HG02981 (cell line): ENCODE measurements around the gene GRM4.

Experiments used
- ATAC-seq: cut with Tn5 transposase; IDR thresholded peaks from one replicate; pipeline ENCODE4 v1.9.1; 2021; ENCODE audit warnings: mild to moderate bottlenecking, moderate library complexity; ENCODE audit not compliant: unreplicated experiment

GRM4 gene

DNA sequence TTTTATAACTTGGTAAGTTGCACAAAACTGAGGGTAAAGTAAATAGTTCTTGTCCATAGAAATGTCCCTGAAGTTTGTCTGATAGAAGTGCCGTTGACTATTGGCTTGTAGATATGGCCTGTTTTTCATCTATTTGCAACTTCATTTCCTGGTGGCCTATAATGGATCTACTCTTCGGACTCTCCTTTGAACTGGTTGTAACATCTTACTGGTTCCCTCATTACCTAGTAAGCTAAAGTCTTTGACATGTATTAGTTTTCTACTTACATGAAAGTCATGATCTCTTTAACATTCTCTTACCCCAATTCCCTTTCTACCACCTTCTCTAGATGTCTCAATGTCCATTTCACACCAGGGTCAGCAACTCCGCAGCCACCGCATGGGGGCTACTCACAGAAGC lies 146.3 kb downstream of the GRM4 start:
- no peak for ATAC-seq

GRCh38 chr6:33998660-33999059 lies 147.2 kb downstream of the GRM4 start:
- no peak for ATAC-seq

GRCh38 chr6:33997265-33997664 lies 148.6 kb downstream of the GRM4 start:
- no peak for ATAC-seq

GRCh38 chr6:33996120-33996475 lies 149.8 kb downstream of the GRM4 start:
- no peak for ATAC-seq

DNA sequence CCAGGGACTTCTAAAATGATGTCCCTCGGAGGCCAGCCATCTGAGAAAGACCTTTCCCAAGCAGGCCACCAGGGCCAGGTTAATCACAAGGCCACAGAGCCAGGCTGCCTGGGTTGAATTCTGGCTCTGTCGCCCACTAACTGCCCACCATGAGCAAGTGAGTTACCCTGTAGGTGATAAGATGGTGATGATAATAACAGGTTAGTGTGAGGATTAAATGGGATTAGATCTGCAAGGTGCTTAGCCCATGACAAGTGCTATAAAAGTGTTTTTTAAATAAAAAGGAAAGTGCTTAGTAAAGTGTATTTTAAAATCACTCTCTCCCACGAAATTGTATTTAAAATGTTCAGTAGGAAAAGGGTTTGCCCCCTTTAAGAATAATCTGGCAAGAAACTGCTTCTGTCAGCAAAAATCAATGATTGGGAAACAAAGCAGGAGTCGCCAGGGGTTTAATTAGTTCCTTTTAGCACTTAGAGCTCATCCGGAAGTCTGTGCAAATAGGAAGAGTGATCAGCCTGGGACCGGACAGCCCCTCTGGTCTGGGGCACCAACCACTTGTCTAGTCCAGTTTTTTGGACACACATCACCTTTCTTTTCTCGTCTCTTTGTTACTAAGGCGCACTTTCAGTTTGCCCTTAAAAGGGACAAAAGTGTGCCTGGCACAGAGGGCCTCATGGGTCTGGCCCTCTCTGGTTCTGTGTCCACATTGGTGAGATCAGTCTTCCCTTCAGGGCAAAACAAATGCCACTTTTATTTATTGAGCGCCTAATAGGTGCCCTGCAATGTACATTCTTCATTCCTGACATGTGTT lies 150.4 kb downstream of the GRM4 start:
- no peak for ATAC-seq

GRCh38 chr6:33994472-33995308 lies 151.2 kb downstream of the GRM4 start:
- ATAC-seq = no peak

GRCh38 chr6:33993653-33994471 lies 152.0 kb downstream of the GRM4 start:
- no peak for ATAC-seq

GRCh38 chr6:33993091-33993490 lies 152.8 kb downstream of the GRM4 start:
- no peak for ATAC-seq

DNA sequence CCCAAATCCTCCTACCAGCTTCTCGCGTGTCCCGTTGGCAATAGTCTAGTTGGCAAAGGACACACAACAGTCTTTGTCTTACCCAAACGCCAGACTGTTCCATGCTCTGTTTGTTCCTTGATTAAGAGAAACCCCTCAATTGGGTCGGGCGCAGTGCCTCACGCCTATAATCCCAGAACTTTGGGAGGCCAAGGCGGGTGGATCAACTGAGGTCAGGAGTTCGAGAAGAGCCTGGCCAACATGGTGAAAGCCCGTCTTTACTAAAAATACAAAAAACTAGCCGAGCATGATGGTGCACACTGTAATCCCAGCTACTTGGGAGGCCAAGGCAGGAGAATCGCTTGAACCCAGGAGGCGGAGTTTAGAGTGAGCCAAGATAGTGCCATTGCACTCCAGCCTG lies 153.7 kb downstream of the GRM4 start:
- ATAC-seq = no peak

GRCh38 chr6:33991610-33992009 lies 154.3 kb downstream of the GRM4 start:
- no peak for ATAC-seq

DNA sequence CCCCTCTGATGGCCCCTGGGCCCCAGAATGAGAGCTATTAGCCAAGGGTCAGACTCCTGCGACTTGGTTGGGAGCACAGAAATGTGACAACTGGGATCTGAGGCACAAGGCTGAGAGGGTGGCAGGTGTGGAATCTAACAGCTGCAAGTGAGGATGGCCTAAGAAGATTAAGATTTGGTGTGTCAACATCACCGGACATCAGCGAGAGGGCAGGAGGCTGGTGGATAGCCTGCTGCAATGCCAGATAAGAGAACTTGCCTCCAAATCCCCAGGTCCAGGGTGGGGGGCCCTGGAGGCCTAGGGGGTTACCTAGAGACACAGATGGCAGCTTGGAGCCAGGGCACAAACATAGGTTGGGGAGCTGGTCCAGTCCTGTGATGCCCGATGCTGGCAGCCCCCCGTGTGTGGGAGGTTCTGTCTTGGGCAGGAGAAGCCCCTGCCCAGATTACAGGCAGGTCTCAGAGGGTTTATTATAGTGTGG lies 155.8 kb downstream of the GRM4 start:
- no peak for ATAC-seq

DNA sequence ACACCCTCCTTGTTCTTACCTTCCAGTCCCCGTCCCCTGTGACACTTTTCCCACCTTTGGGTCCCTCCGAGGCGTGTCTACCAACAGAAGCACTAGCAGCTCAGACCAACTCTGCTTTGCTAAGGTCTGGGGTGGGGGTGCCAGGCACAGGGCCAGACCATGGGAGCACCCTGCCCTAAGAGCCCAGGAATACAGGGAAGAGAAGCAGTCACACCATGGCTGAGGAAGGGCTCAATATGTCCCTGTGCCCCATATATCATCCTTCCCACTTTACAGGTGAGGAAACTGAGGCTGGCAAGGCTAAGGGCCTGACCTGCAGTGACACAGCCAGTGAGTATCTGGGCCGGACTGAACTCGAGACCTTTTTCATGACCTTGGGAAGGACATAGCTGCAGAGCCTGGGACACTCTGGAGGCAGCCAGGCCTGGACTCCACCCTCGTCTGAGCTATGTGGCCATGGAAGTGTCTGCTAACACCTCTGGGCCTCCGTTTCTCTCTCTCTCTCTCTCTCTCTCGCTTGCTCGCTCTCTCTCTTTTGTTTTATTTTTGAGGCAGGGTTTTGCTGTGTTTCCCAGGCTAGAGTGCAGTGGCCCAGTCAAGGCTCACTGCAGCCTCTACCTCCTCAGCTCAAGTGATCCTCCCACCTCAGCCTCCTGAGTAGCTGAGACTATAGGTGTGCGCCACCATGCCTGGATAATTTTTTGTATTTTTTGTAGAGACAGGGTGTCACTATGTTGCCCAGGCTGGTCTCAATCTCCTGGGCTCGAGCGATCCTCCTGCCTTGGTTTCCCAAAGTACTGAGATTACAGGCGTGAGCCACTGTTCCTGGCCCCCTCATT lies 156.7 kb downstream of the GRM4 start:
- ATAC-seq = no peak

DNA sequence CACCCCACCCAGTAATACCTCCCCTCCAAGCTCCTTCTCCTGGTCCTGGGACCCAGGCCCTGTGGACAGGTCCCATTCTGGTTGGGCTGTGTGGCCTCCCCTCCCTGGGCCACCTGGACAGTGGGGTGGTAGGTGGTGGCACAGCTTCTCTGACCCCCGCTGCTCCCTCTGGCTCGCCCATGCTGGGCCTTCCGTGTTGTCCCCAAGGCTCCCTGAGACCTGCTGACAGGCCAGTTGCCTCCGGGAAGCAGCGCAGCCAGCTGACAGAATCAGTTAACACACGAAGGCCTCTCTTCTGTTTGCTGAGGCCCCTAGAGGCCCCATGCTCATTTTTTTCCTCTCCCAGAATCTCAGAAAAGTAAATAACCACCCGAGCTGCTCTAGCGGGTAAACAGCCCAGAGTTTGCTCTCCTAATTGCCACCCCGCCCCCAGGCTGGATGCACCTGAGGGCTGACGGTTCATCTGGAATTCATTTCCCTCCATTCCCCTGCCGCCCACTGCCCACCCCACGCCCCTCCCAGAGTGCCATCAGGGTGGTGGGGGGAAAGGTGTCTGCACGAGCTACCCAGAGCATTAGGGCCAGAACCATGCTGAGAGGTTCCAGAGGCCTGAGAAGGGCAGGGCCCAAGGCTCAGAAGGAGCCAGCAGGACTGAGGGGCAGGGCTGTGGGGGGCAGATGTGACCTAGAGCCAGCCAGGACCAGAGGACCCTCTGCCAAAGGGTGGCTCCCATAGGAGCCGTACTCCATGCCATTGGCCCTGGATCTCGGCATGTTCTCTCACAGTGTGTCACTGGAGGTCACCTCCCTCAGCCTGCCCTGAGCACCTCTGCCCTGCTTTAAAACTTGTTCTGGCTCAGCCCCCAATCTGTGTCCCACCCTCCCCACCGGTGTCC lies 157.5 kb downstream of the GRM4 start:
- ATAC-seq = no peak

DNA sequence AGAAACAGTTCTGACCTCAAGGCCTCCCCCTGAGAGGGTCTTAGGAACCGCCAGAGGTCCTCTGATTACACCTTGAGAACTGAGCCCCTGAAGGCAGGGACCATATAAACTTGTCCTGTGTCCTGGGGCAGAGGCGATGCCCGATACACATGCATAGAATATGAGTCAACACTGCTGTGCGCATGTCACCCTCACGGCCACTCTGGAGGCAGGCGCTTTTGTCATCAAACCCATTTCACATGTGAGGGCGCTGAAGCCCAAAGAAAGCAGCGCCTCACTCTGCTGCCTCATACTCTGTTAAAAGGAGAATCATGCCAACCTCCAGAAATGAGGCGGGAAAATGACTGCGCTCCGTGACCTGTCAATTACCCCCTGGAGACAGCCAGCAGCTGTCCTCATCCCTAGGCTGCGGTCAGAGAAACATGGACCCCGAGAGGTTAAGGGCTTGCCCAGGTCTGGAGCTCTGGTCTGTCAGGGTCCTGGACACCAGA lies 158.3 kb downstream of the GRM4 start:
- ATAC-seq = no peak

- ATAC-seq = no peak
Observed at GRCh38 chr6:33985947-33986346, 159.9 kb downstream of the GRM4 start.

GRCh38 chr6:33985313-33985751 lies 160.6 kb downstream of the GRM4 start:
- no peak for ATAC-seq

DNA sequence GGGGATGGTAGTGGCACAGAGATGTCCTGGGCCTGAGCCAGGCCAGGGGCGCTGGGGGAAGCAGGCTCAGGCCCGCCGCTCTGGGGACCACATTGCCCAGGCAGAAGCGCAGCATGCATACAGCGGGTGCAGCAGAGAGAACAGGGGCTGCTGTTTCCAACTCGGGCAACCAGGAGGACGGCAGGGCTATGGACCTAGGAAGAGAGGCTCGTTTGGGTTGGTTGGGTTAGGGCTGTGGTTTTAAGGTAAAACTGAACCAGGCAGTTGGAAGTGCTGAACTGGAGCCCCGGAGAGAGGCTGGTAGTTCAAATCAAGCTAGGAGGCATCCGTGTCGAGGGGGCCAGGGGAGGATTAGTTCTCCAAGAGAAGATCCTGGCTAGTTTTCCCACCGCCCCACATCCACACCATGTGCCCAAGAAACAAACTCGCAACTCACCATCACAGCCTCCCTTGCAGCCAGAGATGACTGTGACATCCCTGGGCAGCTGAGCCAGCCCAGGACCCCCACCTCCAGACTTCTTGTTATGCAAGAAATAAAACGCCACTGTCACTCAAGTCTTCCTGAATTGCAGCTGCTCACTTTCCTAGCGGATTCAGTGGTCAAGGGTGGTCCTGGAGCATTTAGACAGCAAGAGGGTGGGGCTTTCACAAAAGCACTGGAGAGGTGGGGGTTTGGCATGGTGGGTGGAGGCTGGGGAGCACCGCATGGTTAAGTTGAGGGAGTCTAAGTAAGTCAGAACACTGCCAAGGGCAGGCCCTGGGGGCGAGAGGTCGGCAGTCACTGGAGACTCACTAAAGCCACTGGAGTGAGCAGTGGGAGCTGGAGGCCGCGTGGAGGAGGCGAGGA lies 161.2 kb downstream of the GRM4 start:
- ATAC-seq = no peak
